Renal cortex interstitium (tissue), 11 donors: ENCODE data around the gene PIP5K1B. TPM values are rescaled to one million over a fixed set of nuclear protein-coding genes. Genes with fewer than 3 reads are reported as not detected.

Source experiments
- DNase-seq, 11 donors: peaks; one replicate each; pipeline ENCODE4 v3.0.0-alpha.2; 2013; ENCODE audit warnings: low read depth in 9 of 11, low spot score in 4 of 11; ENCODE audit errors: extremely low read depth in 1 of 11
- polyA plus RNA-seq, 3 donors: library from polyadenylated mRNA; unstranded; fragments of 120-200 nt; gene quantifications; one replicate each; pipeline ENCODE4 v1.2.1, GENCODE V29; 2013; ENCODE audit not compliant: insufficient read length in 3 of 3

PIP5K1B gene
- polyA plus RNA-seq, 3 donors, result 6.3 to 8.4 (median 6.6) TPM

DNA sequence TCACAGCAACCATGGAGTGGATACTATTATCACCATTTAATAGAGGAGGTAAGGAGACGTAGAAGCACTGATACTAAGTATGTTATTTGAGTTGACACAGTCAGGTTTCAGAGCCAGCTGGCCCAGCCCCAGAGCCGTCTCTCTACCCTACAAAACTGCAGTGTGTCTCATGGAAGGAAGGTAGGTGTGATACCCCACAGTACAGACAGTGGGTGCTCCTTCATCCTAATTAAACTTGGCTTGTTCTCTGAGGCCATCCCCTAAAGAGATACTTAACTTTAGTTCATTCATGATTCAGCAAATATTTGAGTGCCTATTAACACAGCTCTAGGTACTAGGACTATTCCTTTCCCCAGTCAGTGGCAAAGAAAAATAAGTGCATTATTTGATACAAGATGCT, 22.6 kb downstream of the PIP5K1B start:
- DNase-seq, result no peak

GRCh38 chr9:68728731-68729130, 23.7 kb downstream of the PIP5K1B start:
- DNase-seq, result no peak

GRCh38 chr9:68730570-68731235, 25.7 kb downstream of the PIP5K1B start:
- no peak for DNase-seq

DNA sequence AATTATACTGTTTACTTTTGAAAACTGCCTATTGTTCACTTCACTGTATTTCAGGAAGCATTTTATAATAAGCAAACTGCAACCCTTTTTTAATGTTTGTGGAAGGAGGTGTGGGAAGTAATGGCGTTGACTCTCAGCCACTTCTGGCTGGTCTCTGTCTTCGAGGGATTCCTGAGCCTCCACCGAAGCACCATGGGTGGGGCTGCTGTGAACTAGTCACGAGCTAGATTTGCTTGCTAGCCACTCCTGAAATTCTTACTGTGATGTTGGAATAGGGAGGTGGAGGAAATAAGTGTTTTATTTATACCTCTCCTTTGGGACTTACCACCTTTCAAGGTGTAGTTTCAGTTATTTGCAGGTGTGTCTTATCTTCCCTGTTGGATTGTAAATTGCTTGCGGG, 26.8 kb downstream of the PIP5K1B start:
- no peak for DNase-seq

DNA sequence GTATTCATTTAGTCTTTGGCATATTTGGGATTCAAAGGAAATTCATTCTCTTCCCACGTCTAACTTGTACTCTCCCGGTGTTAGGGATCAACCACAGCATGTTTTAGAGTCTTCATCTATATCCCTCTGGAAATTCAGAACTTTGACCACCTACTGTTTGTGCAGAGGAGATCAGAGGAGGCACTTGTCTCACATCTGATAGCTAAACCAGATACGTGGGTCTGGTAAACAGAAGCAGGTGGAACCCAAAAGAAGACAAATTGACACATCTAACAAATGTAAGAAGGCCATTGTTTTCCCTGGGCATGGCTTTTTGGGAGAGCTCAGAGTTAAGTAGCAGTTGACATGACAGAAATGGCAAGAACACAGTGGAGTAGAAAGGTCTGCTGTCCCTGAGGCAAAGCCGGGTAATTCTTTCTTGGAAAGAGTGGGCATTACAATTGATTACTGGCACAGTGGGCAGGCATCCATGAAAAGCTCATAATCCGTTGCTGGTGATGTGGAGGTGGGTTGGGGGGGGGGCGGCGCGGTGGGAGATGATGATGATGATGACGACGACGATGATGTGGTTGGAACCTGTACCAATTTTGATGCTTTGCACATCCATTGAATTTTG, 27.5 kb downstream of the PIP5K1B start:
- DNase-seq, result no peak

DNA sequence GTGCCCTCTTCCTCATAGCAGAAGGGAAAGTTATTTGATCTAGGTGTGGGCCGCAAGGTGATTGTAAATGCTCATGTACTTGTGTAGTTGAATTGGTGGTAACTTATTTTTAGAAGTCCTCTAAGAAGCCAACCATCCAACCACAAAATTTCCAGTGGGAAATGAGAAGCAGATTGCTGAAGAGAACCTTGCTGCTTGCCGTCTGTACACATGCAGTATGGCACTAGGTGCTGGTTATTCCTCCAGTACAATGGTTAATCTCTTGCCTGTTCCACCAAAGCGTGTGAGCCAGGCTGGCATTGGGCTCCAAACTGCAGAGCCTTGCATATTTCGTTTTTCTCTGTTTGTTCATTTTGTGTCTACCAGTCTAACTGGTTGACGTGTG, 28.0 kb downstream of the PIP5K1B start:
- DNase-seq, result no peak

- no peak for DNase-seq
Observed at GRCh38 chr9:68738358-68738757, 33.3 kb downstream of the PIP5K1B start.

DNA sequence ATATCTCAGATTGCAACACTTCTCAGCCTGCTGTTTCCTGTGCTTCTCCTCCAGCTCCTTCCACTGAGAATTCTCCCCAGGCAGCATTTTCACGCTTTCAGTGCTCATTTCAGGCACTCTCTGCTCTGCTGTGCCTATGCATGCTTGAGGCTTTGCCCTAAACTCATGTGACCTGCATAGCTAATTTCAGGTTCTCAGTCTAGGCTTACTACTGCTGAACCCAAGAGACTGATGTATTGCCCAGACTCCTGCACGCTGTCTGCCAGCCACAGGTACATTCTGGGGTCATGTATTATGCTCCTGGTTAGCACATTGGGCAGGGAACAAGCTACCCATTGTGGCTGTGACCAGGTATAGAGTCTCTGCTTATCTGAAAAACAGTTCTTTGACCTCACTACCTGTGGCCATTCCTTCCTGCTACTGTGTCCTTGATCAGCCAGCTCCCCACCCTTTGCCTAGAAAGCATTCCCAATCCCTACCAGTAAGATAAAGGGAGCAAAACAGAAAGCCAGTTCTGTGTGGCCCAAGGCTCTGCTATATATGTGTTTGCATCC, 34.7 kb downstream of the PIP5K1B start:
- no peak for DNase-seq

DNA sequence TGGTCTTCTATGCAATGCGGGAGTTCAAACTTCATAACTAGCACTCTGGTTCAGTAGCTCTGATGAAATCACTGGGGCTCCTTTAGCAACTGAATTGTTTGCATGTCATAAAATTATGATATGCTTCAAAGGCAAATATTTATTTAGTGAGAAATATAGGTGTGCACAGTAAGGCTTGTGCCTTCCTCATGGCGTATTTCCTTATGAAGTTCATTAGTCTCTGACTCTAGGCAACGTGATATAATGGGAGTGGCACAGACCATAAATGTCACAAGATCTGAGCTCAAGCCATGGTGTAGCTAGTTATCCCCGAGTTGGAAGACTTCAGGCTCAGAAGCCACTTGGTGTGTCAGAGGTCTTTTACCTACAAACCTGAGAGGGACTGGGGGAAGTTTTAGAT, 35.5 kb downstream of the PIP5K1B start:
- no peak for DNase-seq

DNA sequence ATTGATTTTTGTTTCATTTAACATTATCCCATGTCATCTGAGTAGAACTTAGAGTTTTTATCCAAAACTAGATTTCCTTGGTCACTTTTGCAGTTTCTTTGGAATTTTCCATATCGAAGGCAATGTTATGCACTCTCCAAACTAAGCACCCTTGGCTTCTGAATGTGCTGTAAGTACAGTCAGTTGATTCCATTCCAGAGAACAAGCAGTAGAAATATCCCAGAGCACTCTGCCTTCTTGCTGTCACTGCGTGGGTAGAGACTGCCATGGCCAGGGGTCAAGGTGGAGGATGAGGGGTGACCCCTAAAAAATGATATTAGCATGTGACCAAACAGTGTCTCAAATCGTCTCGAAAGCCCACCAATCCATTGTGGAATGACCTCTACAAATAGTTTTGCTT, 36.2 kb downstream of the PIP5K1B start:
- no peak for DNase-seq

GRCh38 chr9:68741704-68742332, 36.8 kb downstream of the PIP5K1B start:
- no peak for DNase-seq

- no peak for DNase-seq
Observed at GRCh38 chr9:68742333-68742730, 37.3 kb downstream of the PIP5K1B start.

- DNase-seq, result no peak
Observed at GRCh38 chr9:68744426-68744825, 39.4 kb downstream of the PIP5K1B start.

DNA sequence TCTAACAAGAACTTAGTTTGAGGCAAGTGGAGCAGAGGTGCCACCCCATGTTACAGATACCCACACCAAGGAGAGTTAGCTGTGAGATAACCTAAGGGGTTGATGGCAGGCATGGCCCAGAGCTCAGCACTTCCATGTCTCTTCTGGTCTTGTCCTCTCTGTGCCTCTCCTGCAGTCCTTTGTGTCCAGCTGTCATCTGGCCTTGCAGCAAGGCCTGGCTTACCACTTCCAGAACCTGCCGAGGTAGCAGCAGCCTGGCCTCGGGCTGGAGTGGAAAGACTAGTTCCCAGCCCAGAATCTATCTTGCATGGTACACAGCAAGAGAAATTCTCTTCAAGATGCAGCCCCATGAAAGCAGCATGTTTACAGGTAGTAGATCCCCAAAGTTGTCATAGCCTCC, 41.5 kb downstream of the PIP5K1B start:
- no peak for DNase-seq

- peak in 1 of 11 donors; percentile 17 for DNase-seq
Observed at GRCh38 chr9:68747043-68747533, 42.0 kb downstream of the PIP5K1B start.

GRCh38 chr9:68749135-68749534, 44.1 kb downstream of the PIP5K1B start:
- DNase-seq, result no peak

DNA sequence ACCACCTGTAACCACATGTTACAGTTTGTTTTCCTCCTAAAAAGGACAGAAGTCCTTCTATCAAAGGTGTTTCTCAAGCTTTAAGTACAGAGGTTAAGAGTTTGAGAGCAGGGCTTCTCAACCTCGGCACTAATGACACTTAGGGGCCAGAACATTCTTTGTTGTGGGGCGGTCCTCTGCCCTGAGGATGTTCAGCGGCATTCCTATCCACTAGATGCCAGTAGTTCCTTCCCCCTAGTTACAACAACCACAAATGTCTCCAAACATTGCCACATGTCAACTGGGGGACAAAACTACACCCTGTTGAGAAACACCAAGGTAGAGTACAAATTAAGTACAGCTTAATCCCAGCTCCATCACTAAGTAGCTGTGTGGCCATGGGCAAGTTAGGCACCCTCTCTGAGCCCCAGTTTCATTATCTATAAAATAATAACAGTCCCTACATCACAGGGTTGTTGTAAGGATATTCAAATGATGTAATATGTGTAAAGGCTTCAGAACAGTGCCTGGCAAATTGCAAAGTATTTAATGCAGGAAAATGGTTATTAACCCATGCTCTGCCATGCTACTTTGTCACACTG, 44.6 kb downstream of the PIP5K1B start:
- no peak for DNase-seq

DNA sequence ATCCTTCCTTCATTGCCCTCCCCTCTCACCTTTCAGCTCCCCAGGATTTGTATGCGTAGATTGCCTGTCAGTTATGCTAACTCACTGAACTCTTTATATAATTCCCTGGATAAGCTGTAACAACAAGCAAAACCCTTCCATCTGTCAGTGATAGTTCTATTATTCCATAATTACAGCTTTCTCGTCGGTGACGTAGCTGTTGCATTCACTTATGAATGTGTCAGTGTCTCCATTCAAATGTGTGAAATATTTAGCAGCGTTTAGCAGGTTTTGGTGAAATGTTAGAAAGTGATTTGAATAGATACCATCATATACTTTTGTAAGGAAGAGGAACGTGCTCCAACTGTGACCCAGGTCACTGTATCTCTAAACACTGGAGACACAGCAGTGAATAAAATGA, 45.2 kb downstream of the PIP5K1B start:
- no peak for DNase-seq

GRCh38 chr9:68750786-68751185, 45.7 kb downstream of the PIP5K1B start:
- no peak for DNase-seq

DNA sequence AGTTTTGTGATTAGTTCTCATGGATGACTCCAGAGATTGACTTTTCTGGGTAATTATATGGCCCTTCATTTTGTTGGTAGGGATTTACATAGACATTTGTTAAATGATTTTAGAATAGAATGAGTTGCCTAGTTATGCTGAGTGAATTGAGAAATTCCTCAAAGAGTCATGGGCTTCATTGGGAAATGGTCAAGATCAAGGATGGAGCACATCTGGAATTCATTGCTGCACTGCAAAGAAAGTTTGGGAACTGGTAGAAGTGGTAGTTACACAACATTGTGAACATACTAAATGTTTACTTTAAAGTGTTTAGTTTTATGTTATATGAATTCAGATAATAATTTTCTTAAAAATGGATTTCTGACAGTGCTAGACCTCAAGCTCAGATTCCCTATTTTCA, 46.5 kb downstream of the PIP5K1B start:
- DNase-seq, result no peak
